ENCODE data around the gene LTBP1.
"Not testable (repeated sequence)": the region's sequence is repeated elsewhere in the genome, so short reads cannot be mapped to it uniquely, and the experiment has no call there.

LTBP1 gene

GRCh38 chr2:33425161-33425560 is 478.4 kb downstream of the LTBP1 start:
- DNase-seq (ENCODE audit: low read depth, low spot score) = no peak

DNA sequence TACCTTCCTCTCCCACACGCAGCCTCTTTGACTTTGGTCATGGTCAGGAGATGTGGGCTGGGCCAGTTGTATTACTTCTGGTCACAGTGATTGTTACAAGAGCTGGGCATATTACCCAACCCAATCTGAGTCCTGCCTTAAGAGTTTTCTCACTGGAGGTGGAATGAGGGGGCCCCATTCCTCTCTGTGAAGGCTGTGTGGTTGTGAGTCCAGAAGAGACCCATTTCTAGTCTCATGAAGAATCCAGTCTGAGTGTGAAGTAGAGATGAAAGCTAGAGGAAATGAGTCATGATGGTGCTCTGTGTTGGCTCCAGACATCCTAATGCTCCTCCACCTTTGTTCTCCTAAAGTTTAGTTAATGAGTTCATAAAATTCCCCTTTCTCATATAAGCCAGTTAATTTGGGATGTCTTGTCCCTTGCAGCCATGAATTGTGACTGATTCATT is 478.9 kb downstream of the LTBP1 start:
- DNase-seq (ENCODE audit: low read depth, low spot score) = no peak

DNA sequence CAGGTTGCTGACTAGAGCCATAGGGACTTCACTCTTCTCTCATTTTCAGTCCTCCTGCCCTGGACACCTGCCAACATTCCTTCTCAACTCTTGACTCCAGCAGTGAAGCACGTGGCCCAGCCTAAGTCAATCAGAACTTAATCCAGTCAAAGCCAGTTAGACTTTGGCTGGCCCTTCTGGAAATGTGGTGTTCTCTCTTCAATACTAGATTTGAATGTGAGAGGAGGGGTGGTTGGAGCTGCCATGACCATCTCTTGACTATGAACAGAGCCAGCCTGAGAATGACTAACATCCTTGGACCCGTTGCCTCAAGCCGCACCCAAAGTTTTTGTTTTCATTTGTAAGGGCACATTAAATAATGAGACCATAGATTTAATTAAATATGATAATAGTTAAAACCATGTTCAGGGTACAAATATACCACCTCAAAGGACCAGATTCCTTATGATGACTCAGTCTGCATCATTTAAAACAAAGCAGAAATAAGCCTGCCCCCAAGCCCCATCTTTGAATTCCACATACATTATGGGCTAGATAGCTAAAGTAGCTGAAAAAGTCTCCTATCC is 480.0 kb downstream of the LTBP1 start:
- no peak for DNase-seq (ENCODE audit: low read depth, low spot score)

GRCh38 chr2:33430077-33430476 is 483.3 kb downstream of the LTBP1 start:
- DNase-seq (ENCODE audit: low read depth, low spot score) = no peak

- DNase-seq (ENCODE audit: low read depth, low spot score) = no peak
Measured at GRCh38 chr2:33430856-33431255, 484.1 kb downstream of the LTBP1 start.

- DNase-seq (ENCODE audit: low read depth, low spot score) = no peak
Measured at GRCh38 chr2:33432871-33433270, 486.1 kb downstream of the LTBP1 start.

DNA sequence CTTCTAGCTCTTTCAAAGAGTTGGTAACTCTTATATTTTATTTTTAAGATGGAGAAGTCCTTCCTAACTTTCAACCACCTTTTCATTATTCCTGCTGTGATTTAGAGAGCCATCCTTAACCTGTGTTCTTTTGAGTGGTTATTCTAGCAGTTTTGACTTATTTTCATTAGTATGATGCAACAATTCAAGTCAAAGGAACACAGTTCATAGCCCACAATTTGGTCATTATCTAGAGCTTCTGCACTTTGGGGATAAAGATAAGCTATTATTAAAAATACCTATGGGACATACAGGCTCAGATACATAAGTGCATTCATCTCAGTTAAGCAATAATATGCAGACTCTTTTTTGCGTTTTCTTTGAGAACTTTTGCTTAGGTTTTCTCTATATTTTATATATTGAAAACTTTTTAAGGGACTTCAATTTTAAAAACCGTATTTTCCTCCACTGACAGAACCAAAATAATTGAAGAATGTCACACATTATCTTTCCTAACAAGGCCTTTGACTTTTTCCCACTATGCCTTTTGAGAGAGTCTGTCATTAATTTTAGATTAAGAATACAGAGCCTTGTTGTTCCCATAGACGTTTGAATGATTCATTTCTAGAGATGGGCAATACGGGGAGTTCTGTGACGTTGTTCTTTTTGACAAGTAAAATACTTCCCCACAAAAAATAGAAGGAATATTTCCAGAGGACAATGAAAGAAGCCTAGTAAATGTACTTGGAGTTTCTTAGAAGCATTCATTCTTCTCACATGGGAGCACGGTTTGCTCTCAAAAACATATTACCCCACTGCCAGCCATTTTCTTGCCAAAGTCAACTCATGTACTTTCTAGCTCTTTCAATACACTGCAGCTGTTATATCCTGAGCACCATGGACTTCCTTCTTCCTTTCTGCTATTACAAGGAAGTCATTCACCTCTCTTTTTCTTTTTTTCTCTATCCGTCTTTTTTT is 486.8 kb downstream of the LTBP1 start:
- DNase-seq (ENCODE audit: low read depth, low spot score) = no peak

DNA sequence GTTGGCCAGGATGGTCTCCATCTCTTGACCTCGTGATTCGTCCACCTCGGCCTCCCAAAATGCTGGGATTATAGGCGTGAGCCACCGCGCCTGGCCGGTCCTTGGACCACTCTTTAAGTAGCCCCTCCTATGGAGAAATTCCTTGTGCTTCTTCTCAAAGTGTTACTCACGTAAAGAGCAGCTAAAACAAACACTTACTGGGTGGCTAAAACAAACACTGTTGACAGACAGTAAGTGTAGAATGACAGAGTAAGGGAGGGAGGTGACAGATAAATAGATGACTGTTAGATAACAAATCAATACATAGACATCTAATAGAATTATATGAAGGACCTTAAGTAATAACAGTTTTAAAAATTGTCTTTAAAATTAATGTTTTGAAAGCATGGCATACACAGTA is 488.8 kb downstream of the LTBP1 start:
- DNase-seq (ENCODE audit: low read depth, low spot score) = no peak

GRCh38 chr2:33436083-33436482 is 489.3 kb downstream of the LTBP1 start:
- DNase-seq (ENCODE audit: low read depth, low spot score) = no peak

DNA sequence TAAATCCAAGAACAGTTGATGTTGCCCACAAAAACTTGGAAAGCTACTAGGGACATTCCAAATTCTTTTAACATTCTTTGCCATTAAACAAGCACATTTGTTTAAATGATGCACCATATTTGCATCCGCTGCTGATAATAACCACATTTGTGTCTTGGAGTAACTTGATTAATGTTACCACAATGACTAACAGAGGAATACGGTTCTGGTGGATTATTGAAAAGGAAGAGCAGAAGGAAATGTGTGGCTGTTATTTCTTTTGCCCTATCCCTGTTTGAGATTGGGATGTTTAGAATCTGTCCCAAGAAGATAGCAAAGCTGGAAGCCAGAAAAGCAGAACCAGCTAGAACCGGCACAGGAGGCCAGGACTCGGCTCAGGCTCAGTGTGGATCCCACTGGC is 490.5 kb downstream of the LTBP1 start:
- no peak for DNase-seq (ENCODE audit: low read depth, low spot score)

DNA sequence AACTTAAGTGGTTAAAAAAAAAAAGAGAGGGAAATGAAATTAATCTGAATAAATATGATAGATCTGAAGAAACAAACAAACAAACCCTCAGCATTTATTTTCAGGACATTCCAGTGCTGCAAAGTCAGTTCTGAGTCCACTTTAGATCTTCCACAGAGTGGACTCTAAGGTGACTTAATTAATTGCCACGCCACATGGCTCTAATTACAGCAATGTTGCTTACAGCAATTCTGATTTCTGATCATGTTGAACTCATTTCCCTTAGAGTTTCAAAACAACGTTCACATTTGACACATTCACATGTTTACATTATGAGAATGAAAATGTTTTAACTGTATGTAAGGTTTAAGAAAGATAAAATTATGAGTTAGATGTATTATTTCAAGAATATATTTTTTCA is 491.1 kb downstream of the LTBP1 start:
- no peak for DNase-seq (ENCODE audit: low read depth, low spot score)

- no peak for DNase-seq (ENCODE audit: low read depth, low spot score)
Measured at GRCh38 chr2:33441235-33441810, 494.6 kb downstream of the LTBP1 start.

DNA sequence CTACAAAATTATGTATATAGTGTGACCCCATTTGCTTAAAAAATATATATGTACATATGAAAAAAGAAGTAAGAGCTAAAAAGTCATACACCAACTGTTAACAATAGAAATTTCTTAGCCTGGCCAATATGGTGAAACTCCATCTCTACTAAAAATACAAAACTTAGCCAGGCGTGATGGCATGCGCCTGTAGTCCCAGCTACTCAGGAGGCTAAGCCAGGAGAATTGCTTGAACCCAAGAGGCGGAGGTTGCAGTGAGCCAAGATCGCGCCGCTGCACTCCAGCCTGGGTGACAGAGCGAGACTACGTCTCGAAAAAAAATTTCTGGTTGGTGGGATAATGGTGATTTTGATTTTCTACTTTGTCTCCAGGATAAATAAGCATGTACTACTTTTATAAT is 495.3 kb downstream of the LTBP1 start:
- DNase-seq (ENCODE audit: low read depth, low spot score) = not testable (repeated sequence)

GRCh38 chr2:33442528-33443079 is 495.9 kb downstream of the LTBP1 start:
- no peak for DNase-seq (ENCODE audit: low read depth, low spot score)

DNA sequence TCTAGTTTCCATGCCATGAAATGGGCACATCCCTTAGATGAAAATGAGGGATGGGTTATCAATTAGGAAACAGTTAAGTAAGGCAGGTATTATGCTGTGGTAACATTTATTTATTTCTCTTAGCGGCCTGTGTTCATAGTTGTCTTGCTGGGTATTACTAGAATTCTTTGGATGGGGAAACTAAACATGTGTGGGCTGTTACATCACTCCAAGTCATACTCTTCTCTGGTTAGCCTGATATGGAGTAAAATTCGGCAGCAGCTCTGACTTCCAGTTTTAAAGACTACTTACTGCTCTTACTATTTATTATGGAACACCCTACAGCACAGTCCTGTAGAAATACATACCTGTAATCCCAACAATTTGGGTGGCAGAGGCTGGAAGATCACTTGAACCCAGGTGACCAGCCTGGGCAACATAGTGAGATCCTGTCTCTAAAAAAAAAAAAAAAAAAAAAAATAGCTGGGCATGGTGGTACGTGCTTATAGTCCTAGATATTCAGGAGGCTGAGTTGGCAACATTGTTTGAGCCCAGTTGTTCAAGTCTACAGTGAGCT is 496.6 kb downstream of the LTBP1 start:
- no peak for DNase-seq (ENCODE audit: low read depth, low spot score)

DNA sequence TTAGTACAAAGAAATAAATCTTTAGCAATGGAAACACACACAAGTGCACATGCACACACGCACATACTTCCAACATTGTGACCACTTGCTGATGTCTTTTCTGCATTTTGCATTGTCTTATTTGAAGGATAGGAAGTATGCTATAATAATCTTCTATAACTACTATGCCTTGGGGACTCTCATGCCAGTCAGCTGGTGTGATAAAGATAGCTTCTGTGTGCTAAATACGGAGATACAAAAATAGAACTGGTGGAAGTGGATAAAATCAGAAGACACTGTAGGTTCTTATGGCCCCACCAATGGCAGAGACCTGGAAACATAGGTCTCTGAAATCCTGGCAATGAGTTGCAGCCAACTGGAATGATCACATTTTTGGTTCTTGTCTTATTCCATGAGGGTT is 498.2 kb downstream of the LTBP1 start:
- DNase-seq (ENCODE audit: low read depth, low spot score) = no peak

- DNase-seq (ENCODE audit: low read depth, low spot score) = no peak
Measured at GRCh38 chr2:33448220-33448899, 501.6 kb downstream of the LTBP1 start.
